ENCODE data around the gene MED15. TPM values are rescaled to one million over a fixed set of nuclear protein-coding genes. Genes with fewer than 3 reads are reported as not detected.

Gene MED15
- total RNA-seq, 1 donor from 2014 or later: 104 TPM

- H3K9me3 Mint-ChIP-seq (ENCODE audit: unreplicated experiment): no peaks in the 10 kb centered on the region
- TF ChIP-seq CTCF (IDR thresholded peaks at IDR 0.05): no peak
- no peak overlapping the region for H3K4me3 Mint-ChIP-seq (ENCODE audit: unreplicated experiment)
- peaks cover 14% of the 10 kb centered on the region for H3K36me3 Mint-ChIP-seq (ENCODE audit: unreplicated experiment)
- H3K27ac Mint-ChIP-seq (ENCODE audit: unreplicated experiment): no peak overlapping the region
- no peaks in the 10 kb centered on the region for H3K27me3 Mint-ChIP-seq (ENCODE audit: unreplicated experiment)
- no peak for DNase-seq (ENCODE audit: extremely low spot score, unreplicated experiment)
- peaks cover 14% of the 10 kb centered on the region for H3K4me1 Mint-ChIP-seq (ENCODE audit: unreplicated experiment)
Observed at GRCh38 chr22:20463324-20464095, 43.9 kb upstream of the MED15 start.

DNA sequence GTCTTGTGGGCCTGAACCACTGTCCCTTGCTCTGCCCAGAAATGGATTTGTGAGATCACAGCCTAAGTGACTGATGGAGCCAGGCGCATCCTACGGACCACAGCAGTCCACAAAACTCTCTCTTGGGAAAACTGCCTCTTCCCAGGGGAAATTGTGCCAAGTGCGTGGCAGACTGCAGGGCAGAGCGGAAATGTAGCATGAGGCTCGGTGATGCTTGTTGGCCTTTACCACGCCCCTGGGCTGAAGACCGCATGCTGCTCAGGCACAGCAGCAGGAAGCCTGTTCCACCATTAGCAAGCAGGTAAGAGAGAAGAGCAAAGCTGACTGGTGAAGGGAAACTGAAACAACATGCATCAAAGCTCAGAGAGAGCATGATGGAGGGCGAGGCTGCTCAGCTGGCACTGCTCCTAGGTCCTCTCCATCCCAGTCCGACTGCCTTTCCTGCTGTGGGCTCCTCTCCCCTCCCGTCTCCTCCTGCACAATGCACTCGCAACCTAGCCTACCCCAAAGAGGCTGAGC, 43.3 kb upstream of the MED15 start:
- no peak for DNase-seq (ENCODE audit: extremely low spot score, unreplicated experiment)
- Mint-ChIP-seq H3K27ac (ENCODE audit: unreplicated experiment) (no peak overlapping the region), H3K4me1 (ENCODE audit: unreplicated experiment) (peaks cover 9% of the 10 kb centered on the region), H3K27me3 (ENCODE audit: unreplicated experiment) (no peaks in the 10 kb centered on the region), H3K4me3 (ENCODE audit: unreplicated experiment) (no peak overlapping the region), H3K9me3 (ENCODE audit: unreplicated experiment) (no peaks in the 10 kb centered on the region), H3K36me3 (ENCODE audit: unreplicated experiment) (peaks cover 17% of the 10 kb centered on the region)
- no peak for TF ChIP-seq CTCF (IDR thresholded peaks at IDR 0.05)

GRCh38 chr22:20464912-20465758, 42.3 kb upstream of the MED15 start:
- Mint-ChIP-seq H3K27me3 (ENCODE audit: unreplicated experiment) (no peaks in the 10 kb centered on the region), H3K27ac (ENCODE audit: unreplicated experiment) (no peak overlapping the region), H3K9me3 (ENCODE audit: unreplicated experiment) (no peaks in the 10 kb centered on the region), H3K4me3 (ENCODE audit: unreplicated experiment) (no peak overlapping the region), H3K4me1 (ENCODE audit: unreplicated experiment) (peaks cover 3% of the 10 kb centered on the region), H3K36me3 (ENCODE audit: unreplicated experiment) (peaks cover 21% of the 10 kb centered on the region)
- TF ChIP-seq CTCF (IDR thresholded peaks at IDR 0.05): no peak
- DNase-seq (ENCODE audit: extremely low spot score, unreplicated experiment): no peak

DNA sequence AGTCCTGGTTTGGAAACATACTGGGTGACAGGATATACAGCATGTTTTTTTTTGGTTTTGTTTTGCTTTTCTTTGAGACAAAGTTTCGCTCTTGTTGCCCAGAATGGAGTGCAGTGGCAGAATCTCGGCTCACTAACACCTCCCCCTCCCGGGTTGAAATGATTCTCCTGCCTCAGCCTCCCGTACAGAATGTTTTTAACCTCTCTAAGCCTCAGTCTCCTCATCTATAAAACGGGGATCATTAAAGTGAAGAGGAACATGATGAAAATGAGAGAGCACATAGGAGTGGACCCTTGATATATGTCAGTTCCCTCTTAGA, 41.7 kb upstream of the MED15 start:
- Mint-ChIP-seq H3K27me3 (ENCODE audit: unreplicated experiment) (no peaks in the 10 kb centered on the region), H3K27ac (ENCODE audit: unreplicated experiment) (no peak overlapping the region), H3K4me1 (ENCODE audit: unreplicated experiment) (peaks cover 3% of the 10 kb centered on the region), H3K9me3 (ENCODE audit: unreplicated experiment) (no peaks in the 10 kb centered on the region), H3K4me3 (ENCODE audit: unreplicated experiment) (no peak overlapping the region), H3K36me3 (ENCODE audit: unreplicated experiment) (peaks cover 25% of the 10 kb centered on the region)
- no peak for TF ChIP-seq CTCF (IDR thresholded peaks at IDR 0.05)
- DNase-seq (ENCODE audit: extremely low spot score, unreplicated experiment): no peak

Data from osteocyte (in vitro differentiated cells).